ENCODE data around the gene DUOXA2.
"Not testable (repeated sequence)": the region's sequence is repeated elsewhere in the genome, so short reads cannot be mapped to it uniquely, and the experiment has no call there.

Gene DUOXA2

DNA sequence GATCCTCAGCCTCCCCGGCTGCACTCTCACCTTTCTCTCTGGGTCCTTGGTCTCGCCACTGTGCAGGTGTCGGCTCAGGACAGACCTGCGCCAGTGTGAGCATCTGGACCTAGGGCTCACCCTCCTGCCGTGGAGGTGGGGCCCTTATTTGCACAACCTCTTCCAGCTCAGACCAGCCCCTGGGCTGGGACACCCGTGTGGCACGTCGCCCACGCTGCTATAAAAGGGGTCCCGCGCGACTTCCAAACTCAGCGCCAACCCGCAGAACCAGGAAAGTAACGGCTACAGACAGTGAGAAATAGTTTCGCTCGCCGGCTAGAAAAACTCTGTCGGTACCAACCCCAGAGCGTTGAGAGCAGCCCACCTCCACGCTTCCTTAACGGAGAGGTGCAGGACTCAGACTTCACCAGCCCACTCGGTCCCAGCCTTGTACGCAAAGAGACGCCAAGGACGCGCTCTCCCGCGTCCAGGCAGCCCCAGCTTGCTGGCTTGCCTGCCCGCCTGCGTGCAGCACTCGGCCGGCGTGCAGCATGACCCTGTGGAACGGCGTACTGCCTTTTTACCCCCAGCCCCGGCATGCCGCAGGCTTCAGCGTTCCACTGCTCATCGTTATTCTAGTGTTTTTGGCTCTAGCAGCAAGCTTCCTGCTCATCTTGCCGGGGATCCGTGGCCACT is at the start of gene DUOXA2, which contains the start of gene DUOX2:
Gene DUOXA2, plus strand, starts transcription at position 251 of the 675 bp plus-strand sequence. Its CDS starts 280 bp downstream, at position 531.
Gene DUOX2, minus strand, starts transcription at position 97 of the 675 bp plus-strand sequence. CDS start 761 bp downstream, outside the sequence.
- no peak within 1 kb of the TSS for H3K4me3 ChIP-seq (ENCODE audit: severe bottlenecking)
- peak; percentile 6; the same call in 1 of the 3 replicates for ATAC-seq (ENCODE audit: low read depth)
- H3K27me3 ChIP-seq (ENCODE audit: insufficient read depth, poor library complexity, severe bottlenecking): peaks cover 77% of the 10 kb centered on the region

DNA sequence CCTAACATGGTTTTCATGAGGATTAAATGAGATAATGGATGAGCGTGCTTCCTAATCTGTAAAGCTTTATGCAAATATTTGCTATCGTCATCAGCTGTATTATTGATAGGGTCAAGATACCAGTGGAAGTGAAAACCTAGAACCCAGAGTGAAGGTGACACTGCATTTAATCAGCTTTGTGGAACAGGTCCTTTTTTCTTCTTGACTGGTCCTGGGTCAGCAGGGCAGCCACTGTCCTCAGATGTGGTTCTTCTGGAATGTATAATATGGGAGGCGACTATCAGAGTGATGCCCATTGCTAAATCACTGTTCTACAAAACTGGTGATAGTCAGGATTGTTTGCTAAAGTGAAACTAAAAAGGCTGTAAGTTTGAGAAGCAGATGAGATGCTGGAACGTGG is 49.7 kb upstream of the DUOXA2 start:
- TF ChIP-seq, protein P1, sequence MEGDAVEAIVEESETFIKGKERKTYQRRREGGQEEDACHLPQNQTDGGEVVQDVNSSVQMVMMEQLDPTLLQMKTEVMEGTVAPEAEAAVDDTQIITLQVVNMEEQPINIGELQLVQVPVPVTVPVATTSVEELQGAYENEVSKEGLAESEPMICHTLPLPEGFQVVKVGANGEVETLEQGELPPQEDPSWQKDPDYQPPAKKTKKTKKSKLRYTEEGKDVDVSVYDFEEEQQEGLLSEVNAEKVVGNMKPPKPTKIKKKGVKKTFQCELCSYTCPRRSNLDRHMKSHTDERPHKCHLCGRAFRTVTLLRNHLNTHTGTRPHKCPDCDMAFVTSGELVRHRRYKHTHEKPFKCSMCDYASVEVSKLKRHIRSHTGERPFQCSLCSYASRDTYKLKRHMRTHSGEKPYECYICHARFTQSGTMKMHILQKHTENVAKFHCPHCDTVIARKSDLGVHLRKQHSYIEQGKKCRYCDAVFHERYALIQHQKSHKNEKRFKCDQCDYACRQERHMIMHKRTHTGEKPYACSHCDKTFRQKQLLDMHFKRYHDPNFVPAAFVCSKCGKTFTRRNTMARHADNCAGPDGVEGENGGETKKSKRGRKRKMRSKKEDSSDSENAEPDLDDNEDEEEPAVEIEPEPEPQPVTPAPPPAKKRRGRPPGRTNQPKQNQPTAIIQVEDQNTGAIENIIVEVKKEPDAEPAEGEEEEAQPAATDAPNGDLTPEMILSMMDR (IDR thresholded peaks at IDR 0.05; ENCODE audit: poor library complexity, severe bottlenecking): no peak
- H3K36me3 ChIP-seq (ENCODE audit: low read depth): peaks cover 12% of the 10 kb centered on the region
- no peaks in the 10 kb centered on the region for H3K9me3 ChIP-seq (ENCODE audit: severe bottlenecking)
- no peaks in the 10 kb centered on the region for H3K27me3 ChIP-seq (ENCODE audit: insufficient read depth, poor library complexity, severe bottlenecking)
- no peak overlapping the region for H3K4me3 ChIP-seq (ENCODE audit: severe bottlenecking)
- H3K4me1 ChIP-seq (ENCODE audit: insufficient read depth, poor library complexity, severe bottlenecking): peaks cover 4% of the 10 kb centered on the region
- no peak overlapping the region for H3K27ac ChIP-seq (ENCODE audit: poor library complexity, severe bottlenecking)
- no peak for ATAC-seq (ENCODE audit: low read depth)
- no peak for DNase-seq (ENCODE audit: low spot score)

More for the DNA sequence above, at the start of gene DUOXA2, which contains the start of gene DUOX2:
- Histone ChIP-seq H3K27ac (ENCODE audit: poor library complexity, severe bottlenecking) (no peak within 1 kb of the TSS), H3K9me3 (ENCODE audit: severe bottlenecking) (no peaks in the 10 kb centered on the region), H3K4me1 (ENCODE audit: insufficient read depth, poor library complexity, severe bottlenecking) (no peaks in the 10 kb centered on the region), H3K36me3 (ENCODE audit: low read depth) (no peaks in the 10 kb centered on the region)
- TF ChIP-seq, protein P1 (IDR thresholded peaks at IDR 0.05; ENCODE audit: poor library complexity, severe bottlenecking): no peak
- DNase-seq (ENCODE audit: low spot score): peak; percentile 64

DNA sequence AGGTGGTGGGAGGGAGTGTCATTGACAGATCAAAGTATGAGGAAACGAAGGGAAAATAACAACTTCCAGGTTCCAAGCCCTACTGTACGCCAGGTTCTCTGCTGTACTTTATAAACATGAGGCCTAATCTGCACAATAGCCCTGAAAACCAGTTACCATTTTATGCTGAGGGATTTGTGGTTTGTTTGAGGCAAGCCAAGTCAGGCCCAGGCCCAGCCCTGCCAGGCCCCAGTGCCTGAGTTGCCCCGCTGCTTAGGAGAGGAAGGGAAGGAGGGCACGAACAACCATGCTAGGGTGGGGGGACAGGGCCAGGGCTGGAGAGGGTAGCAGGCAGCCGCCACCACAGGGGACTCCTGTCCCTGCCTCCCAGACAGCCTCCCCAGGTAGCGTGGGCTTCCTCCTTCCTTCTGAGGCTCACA is 44.2 kb upstream of the DUOXA2 start:
- not testable (repeated sequence) for H3K9me3 ChIP-seq (ENCODE audit: severe bottlenecking); H3K4me1 ChIP-seq (ENCODE audit: insufficient read depth, poor library complexity, severe bottlenecking); DNase-seq (ENCODE audit: low spot score); H3K36me3 ChIP-seq (ENCODE audit: low read depth); H3K27ac ChIP-seq (ENCODE audit: poor library complexity, severe bottlenecking); H3K4me3 ChIP-seq (ENCODE audit: severe bottlenecking); H3K27me3 ChIP-seq (ENCODE audit: insufficient read depth, poor library complexity, severe bottlenecking)
- peak; percentile 52; the same call in 2 of the 3 replicates for ATAC-seq (ENCODE audit: low read depth)

DNA sequence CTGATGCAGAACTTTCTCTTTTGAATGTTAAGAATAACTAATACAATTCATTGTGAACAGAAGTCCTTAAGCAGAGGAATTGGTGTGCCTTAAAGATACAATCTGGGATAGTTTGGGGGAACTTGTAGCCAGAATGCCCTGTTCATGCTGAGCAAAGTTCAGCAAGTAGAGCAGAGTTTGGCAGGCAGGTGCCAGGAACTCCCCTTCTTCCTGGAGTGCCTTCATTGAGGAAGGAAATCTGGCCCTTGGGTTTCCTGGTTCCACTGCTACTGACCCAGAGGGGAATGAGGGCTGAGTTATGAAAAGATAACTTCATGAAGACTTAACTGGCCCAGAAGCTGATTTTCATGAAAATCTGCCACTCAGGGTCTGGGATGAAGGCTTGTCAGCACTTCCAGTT is 40.5 kb upstream of the DUOXA2 start:
- H3K27ac ChIP-seq (ENCODE audit: poor library complexity, severe bottlenecking); H3K36me3 ChIP-seq (ENCODE audit: low read depth); H3K9me3 ChIP-seq (ENCODE audit: severe bottlenecking); H3K4me1 ChIP-seq (ENCODE audit: insufficient read depth, poor library complexity, severe bottlenecking); ATAC-seq (ENCODE audit: low read depth); DNase-seq (ENCODE audit: low spot score); H3K4me3 ChIP-seq (ENCODE audit: severe bottlenecking); H3K27me3 ChIP-seq (ENCODE audit: insufficient read depth, poor library complexity, severe bottlenecking): not testable (repeated sequence)

DNA sequence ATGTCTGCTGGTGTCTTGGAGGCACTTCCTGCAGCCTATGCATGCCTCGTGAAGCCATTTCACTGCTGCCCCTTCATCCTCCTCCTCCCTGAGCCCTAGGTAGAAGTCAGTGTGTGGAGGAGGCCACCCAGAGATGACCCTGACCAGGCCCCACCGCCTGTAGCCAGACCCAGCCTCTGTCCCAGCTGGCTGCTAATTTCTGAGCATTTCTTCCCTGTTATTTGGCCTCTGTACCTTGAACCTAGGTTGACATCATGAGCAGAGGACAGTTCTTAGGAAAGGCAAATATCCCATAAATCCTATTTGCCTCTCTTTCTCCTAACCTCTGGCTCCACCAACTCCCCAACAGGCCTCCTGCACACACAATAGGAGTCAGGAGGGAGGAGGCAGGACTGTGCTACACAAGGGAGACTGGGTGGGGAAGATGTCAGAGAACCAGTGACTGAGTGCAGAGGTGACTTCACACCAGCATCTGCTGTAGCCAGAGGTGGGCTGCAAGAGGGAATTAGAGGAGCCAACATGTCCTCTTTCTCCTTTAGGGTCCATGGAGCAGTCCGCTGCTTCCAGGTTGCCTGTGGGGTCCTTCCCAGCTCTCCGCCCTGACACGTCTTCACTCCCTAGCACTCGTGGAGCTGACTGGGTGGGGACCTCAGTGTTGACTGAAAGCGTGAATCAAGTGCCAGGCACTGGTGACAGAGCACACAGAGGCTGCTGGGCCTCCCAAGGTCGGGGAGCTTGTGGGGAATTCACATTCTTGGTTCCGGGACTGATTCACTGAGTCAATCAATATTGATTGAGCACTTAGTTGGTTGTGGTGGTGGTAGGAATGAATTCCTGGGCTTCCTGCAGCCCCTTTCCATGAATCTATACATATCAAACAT is 38.4 kb upstream of the DUOXA2 start:
- not testable (repeated sequence) for H3K27me3 ChIP-seq (ENCODE audit: insufficient read depth, poor library complexity, severe bottlenecking); DNase-seq (ENCODE audit: low spot score); H3K4me3 ChIP-seq (ENCODE audit: severe bottlenecking); H3K36me3 ChIP-seq (ENCODE audit: low read depth); H3K27ac ChIP-seq (ENCODE audit: poor library complexity, severe bottlenecking); ATAC-seq (ENCODE audit: low read depth); H3K4me1 ChIP-seq (ENCODE audit: insufficient read depth, poor library complexity, severe bottlenecking); H3K9me3 ChIP-seq (ENCODE audit: severe bottlenecking)

DNA sequence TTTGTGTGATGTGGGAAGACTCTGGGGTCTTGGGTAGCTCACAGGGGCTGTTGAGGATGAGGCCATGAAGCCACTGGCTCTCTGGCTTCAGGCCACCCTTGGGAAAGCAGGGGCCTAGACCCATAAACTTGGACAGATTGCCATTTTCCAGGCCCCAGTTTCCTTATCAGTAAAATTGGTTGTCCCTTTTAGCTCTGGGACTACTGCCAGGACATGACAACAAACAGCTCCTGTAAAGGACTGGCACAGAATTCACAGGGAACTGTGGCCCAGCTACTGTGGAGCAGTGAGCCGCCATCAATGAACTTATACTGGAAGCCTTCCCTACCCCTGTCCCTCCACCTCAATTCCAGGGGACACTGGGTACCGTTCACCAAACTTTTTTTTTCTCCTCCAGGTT is 36.7 kb upstream of the DUOXA2 start:
- not testable (repeated sequence) for H3K27me3 ChIP-seq (ENCODE audit: insufficient read depth, poor library complexity, severe bottlenecking); H3K4me3 ChIP-seq (ENCODE audit: severe bottlenecking); H3K36me3 ChIP-seq (ENCODE audit: low read depth); H3K27ac ChIP-seq (ENCODE audit: poor library complexity, severe bottlenecking); DNase-seq (ENCODE audit: low spot score); H3K9me3 ChIP-seq (ENCODE audit: severe bottlenecking); ATAC-seq (ENCODE audit: low read depth); H3K4me1 ChIP-seq (ENCODE audit: insufficient read depth, poor library complexity, severe bottlenecking)

DNA sequence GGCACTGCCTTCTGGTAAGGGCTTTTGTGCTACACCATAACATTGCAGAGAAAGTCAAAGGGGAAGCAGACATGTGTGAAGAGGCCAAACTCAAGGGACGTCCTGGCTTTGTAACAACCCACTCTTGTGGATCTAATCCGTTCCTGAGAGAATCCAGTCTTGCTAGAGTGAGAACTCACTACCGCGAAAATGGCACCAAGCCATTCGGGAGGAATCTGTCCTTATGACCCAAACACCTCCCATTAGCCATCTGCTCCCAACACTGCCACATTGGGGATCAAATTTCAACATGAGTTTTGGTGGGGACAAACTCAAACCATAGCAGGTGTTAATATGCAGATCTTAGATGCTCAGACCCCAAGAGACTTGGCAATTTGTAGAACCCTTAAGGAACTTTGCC is 34.9 kb upstream of the DUOXA2 start:
- H3K4me1 ChIP-seq (ENCODE audit: insufficient read depth, poor library complexity, severe bottlenecking); DNase-seq (ENCODE audit: low spot score): not testable (repeated sequence)

DNA sequence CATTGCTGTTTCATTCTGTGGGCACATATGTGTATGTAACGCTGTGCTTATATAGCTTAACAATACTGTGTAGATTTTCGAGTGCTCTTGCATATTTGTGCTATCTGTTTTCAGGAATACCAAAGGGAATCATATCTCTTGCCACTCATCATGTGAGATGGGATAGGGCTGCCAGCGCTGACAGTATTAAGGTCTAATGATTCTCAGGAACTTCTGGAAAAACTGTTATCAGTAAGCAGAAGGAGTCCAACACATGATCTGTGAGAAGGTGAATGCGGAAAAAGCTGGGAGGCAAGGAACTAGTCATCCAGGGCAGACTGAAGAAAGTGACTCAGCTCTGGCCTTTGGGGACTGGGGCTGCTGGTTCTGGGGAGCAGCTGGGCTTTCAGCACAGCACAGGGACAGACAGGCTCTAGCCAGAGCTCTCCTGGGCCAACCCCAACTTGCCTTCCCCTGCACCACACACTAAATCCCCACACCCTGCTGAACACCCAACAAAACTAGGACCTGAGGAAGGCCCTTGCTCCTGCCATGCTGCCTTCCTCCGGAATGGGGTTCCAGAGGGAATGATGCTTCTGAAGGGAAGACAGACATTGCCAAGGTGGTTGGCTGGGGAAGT is 34.4 kb upstream of the DUOXA2 start:
- not testable (repeated sequence) for H3K27me3 ChIP-seq (ENCODE audit: insufficient read depth, poor library complexity, severe bottlenecking); H3K27ac ChIP-seq (ENCODE audit: poor library complexity, severe bottlenecking); H3K4me3 ChIP-seq (ENCODE audit: severe bottlenecking); H3K9me3 ChIP-seq (ENCODE audit: severe bottlenecking); DNase-seq (ENCODE audit: low spot score); H3K36me3 ChIP-seq (ENCODE audit: low read depth); H3K4me1 ChIP-seq (ENCODE audit: insufficient read depth, poor library complexity, severe bottlenecking)
- peak; percentile 15; the same call in 1 of the 3 replicates for ATAC-seq (ENCODE audit: low read depth)

More for the DNA sequence above, 34.9 kb upstream of the DUOXA2 start:
- not testable (repeated sequence) for ATAC-seq (ENCODE audit: low read depth); H3K27ac ChIP-seq (ENCODE audit: poor library complexity, severe bottlenecking); H3K36me3 ChIP-seq (ENCODE audit: low read depth); H3K4me3 ChIP-seq (ENCODE audit: severe bottlenecking); H3K9me3 ChIP-seq (ENCODE audit: severe bottlenecking); H3K27me3 ChIP-seq (ENCODE audit: insufficient read depth, poor library complexity, severe bottlenecking)

DNA sequence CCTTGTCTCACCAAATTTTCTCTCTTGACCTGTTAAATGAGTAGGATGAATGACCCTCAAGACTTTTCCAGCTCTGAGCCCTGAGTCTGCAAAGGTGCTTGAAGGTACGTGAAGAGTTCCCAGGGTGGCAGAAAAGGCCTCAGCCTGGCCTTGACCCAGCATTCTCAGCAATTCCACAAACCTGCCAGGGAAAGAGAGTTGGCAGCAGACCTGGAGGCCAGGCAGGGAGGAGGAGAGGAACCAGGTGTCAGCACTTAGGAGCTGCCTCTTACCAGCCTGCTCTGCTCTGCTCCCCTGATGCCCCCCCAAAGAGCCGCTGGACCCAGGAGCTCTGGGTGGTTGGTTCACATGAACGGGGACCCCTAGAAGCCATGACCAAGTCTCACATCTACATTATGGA is 33.5 kb upstream of the DUOXA2 start:
- H3K4me1 ChIP-seq (ENCODE audit: insufficient read depth, poor library complexity, severe bottlenecking); H3K4me3 ChIP-seq (ENCODE audit: severe bottlenecking); H3K27ac ChIP-seq (ENCODE audit: poor library complexity, severe bottlenecking); H3K36me3 ChIP-seq (ENCODE audit: low read depth); H3K9me3 ChIP-seq (ENCODE audit: severe bottlenecking); DNase-seq (ENCODE audit: low spot score); H3K27me3 ChIP-seq (ENCODE audit: insufficient read depth, poor library complexity, severe bottlenecking); ATAC-seq (ENCODE audit: low read depth): not testable (repeated sequence)

Data from RWPE2 (cell line).